Endometrium (tissue), 2 donors: Measurements from ENCODE around the gene CENPN.

Experiments used
- FAIRE-seq: peaks from 2 replicates; lab custom pipeline; 2012; peaks lifted over from hg19 to GRCh38; lab: Jason Lieb, UNC
- donor health status: control.
- donor health status: control.

The CENPN gene

GRCh38 chr16:80991792-80992430, 15.1 kb upstream of the CENPN start:
- no peak for FAIRE-seq

GRCh38 chr16:80992676-80993293, 14.2 kb upstream of the CENPN start:
- no peak for FAIRE-seq

GRCh38 chr16:80993307-80993706, 13.7 kb upstream of the CENPN start:
- FAIRE-seq, result no peak

GRCh38 chr16:80993834-80994233, 13.2 kb upstream of the CENPN start:
- FAIRE-seq, result no peak

GRCh38 chr16:80994451-80994850, 12.6 kb upstream of the CENPN start:
- FAIRE-seq, result no peak

- FAIRE-seq, result no peak
Measured at GRCh38 chr16:80996688-80997138, 10.3 kb upstream of the CENPN start.

GRCh38 chr16:80997139-80997798, 9.7 kb upstream of the CENPN start:
- no peak for FAIRE-seq

DNA sequence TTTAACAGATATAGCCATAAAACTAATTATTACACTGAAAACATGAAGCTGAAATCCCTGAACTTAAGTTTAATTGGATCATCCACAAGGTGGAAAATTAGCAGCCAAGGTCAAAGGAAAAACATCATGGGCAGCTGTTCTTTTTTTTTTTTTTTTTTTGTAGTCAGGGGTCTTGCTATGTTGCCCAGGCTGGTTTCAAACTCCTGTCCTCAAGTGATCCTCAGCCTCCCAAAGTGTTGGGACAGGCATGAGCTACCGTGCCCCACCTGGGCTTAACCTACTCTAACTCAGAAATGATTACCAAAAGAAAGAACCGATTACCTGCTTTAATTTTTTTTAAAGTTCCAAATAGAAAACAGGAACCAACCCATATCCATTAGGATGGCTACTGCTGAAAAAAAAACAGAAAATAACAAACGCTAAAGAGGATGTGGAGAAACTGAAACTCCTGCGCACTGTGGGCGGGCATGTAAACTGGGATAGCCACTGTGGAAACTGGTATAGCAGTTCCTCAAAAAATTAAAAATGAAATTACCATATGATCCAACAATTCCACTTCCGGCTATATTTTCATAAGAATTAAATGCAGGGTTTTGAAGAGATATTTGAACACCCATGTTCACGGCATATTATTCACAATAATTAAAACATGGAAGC, 8.9 kb upstream of the CENPN start:
- no peak for FAIRE-seq

- no peak for FAIRE-seq
Measured at GRCh38 chr16:81000873-81001272, 6.1 kb upstream of the CENPN start.

DNA sequence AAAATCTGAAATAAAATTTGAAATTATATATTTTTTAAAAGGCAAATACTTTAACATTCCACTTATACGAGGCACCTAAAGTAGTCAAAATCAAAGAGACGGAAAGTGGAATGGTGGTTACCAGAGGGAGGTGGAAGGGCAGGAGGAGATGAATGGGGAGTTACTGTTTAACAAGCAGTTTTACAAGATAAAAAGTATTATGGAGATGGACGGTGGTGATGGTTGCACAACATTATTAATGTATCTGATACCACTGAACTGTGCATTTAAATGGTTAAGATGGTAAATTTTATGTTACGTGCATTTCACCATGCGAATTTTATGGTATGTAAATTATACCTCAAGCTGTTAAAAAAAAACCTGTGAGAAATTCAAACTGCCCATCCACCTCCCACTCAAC, 5.7 kb upstream of the CENPN start:
- FAIRE-seq, result no peak

DNA sequence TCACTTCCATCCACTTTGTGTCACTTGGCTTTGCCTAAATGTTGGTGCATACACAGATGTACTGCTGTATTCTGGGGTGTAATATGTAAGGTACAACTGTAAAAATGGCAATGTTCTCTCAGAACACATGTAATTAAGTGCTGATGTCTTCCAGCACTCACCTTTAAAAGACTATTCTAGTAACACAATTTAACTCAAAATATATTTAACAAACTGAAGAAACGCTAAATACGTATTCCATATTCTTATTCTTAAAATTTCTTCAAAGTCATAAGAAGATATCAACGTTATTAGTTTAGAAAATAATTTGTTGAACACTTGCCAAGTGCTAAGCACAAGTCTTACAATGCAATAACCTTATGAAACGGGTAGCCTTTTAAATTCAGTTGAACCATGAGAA, 4.0 kb upstream of the CENPN start:
- no peak for FAIRE-seq

GRCh38 chr16:81003610-81004460, 3.2 kb upstream of the CENPN start:
- no peak for FAIRE-seq

DNA sequence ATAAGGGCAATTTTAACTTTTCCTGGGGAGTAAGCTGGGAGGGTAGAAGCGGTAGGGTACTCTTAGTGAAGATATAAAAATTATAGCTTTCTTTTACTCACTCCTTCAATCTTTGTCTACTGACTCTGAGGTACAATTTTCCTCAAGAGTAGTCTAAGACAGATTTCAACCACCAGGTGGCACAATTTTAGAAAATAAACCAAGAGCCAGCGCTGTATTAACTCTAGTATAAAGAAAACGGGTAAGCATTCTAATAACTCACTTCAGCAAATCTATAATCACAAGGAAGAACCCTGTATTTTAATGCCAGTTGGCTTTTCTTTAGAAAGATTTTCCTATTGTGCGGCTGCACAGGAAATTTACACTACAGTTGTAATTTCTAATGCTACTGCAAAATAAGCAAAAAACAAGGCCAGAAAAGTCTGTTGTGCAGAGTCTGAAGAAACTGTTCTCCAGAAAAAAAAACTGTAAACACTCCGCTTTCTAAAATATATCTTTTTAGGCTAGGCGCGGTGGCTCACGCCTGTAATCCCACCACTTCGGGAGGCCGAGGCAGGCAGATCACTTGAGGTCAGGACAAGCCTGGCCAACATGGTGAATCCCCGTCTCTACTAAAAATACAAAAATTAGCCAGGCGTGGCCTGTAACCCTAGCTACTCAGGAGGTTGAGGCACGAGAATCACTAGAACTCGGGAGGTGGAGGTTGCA, 2.2 kb upstream of the CENPN start:
- no peak for FAIRE-seq

DNA sequence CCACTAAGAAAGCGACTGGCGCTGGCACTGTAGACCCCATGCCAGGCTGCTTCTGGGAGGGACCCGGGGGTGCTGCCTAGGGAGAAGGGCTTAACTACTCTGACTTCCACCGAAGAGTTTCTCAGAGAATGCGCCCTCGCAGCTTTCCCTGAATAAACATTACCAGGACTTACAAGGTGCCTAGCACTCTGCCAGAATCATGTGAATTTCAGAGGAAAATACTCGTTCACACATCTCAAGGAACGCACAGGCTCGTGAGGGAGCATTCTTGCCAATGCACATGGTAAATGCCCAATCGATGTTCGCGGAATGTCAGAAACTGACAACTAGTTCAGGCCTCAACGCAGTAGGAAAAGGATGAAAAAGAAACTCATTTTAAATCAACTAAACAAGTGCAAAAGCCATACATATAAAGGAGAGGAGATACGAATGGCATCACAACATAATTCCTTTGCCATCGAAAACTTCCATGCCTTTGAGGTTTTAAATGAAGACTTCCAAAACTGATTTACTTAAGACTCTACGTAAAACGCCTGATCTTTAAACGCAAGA, 1.3 kb upstream of the CENPN start:
- no peak for FAIRE-seq

DNA sequence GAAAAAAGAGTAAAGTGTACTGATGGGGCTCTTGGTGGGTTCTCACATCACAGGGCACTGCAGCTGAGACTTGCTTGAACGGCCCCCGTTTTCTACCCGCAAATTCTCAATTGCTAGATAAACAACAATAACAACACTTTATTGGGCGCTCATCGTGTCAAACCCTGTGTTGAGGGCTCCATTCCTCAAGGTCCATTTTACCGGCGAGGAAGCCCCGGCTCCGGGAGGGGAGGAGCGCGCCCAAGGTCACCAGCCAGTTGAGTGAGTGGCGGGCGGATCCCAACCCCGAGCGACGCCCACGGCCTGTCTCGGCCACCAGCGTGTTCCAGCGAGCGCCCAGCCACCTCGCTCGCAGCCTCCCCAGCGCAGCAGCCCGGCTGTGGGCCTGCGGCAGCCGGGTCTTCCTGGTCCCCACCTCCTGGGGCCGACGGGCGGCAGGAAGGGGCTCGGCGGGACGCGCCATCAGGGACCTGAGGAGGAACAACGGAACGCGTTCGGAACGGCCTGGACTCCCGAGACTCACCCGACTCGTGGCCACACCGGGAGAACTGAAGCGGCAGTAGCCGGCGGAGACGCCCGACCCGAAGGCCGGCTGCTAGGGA, 702 bp upstream of the CENPN start:
- FAIRE-seq, result no peak

GRCh38 chr16:81008505-81008789, 1.4 kb downstream of the CENPN start:
- no peak for FAIRE-seq

DNA sequence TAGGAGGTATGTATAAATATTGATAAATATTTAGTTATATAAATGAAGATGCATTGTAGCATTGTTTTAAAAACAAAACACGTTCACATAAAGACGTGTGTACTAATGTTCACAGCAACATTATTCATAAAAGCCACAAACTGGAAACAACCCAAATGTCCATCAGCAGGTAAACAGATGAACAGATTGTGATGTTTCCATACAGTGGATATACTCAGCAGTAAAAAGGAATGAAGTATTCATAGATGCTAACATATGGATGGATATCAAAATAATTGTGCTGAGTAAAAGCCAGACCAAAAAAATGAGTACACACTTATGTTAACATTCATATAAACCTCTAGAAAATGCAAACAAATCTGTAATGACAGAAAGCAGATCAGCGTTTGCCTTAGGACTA, 6.0 kb downstream of the CENPN start:
- no peak for FAIRE-seq

DNA sequence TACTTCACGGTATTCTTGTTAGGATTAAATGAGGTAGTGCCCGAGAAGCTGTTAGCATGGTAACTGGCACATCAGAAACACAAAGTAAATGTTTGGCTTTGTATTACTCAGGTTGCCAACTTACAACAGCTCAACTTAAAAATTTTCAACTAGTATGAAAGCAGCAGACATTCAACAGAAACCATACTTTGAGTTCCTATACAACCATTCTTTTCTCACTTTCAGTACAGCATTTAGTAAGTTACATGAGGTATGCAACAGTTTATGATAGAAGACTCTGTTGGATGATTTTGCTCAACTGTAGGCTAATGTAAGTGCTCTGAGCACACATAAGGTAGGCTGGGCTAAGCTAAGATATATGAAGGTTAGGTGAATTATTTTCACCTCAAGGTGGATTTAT, 7.7 kb downstream of the CENPN start:
- no peak for FAIRE-seq

DNA sequence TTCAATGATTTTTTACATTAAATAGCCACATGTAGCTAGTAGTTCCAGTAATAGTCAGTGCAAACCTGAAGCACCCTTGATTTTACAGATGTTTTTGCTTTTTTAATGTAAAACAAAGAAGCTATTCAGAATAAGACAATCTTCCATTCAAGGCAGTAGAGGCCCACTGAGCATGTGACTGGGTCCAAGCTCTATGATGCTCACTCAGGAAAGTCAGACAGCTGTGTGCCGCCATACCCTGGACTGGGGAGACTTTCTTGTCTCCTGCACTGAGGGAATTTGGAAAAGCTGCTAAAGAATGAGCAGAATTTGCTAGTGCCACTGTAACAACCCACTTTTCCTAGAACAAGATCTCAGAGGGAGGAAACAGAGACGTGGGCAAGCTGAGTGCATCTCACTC, 11.5 kb downstream of the CENPN start:
- FAIRE-seq, result no peak

- FAIRE-seq, result no peak
Measured at GRCh38 chr16:81026429-81026828, 19.4 kb downstream of the CENPN start.
